OCI-LY3 (cell line): ENCODE measurements around the gene SEMA5A.

Experiments
- H2AFZ ChIP-seq: fragments of 200-600, 300-600 bp; shearing (Covaris generic); 2 replicates; pipeline ENCODE4 v1.6.0; 2014; ENCODE audit warnings: antibody characterized with exemption, low read depth, low read length
- H3K27ac ChIP-seq: fragments of 200-600, 300-600 bp; sonication (generic); 2 replicates; pipeline ENCODE4 v1.5.1; 2014; ENCODE audit warnings: mild to moderate bottlenecking, low read length, moderate library complexity, mixed read lengths
- H3K27me3 ChIP-seq: fragments of 200-600, 300-600 bp; sonication (generic); 2 replicates; pipeline ENCODE4 v1.6.1; 2014; ENCODE audit warnings: low read depth, low read length, mixed read lengths
- H3K36me3 ChIP-seq: fragments of 200-600, 300-600 bp; sonication (generic); replicated peaks from 2 replicates; pipeline ENCODE3; 2014; ENCODE audit warnings: low read depth, low read length, mixed read lengths
- H3K4me1 ChIP-seq: fragments of 300-600, 200-600 bp; sonication (generic); 2 replicates; pipeline ENCODE4 v1.6.1; 2014; ENCODE audit warnings: low read length, mixed read lengths
- H3K4me2 ChIP-seq: fragments of 200-600, 300-600 bp; sonication (generic); 2 replicates; pipeline ENCODE4 v1.6.1; 2014; ENCODE audit warnings: low read length, mixed read lengths
- H3K4me3 ChIP-seq: fragments of 300-600, 200-600 bp; sonication (generic); 2 replicates; pipeline ENCODE4 v1.5.1; 2014; ENCODE audit warnings: antibody characterized with exemption, mild to moderate bottlenecking, low read length, moderate library complexity
- H3K79me2 ChIP-seq: fragments of 300-600, 200-600 bp; shearing (Covaris generic); 2 replicates; pipeline ENCODE4 v1.6.1; 2014; ENCODE audit warnings: mild to moderate bottlenecking, low read length, mixed read lengths
- H3K9ac ChIP-seq: fragments of 300-600, 200-600 bp; shearing (Covaris generic); 2 replicates; pipeline ENCODE4 v1.6.0; 2014; ENCODE audit warnings: mild to moderate bottlenecking, low read length, moderate library complexity
- H3K9me3 ChIP-seq: fragments of 200-600, 300-600 bp; shearing (Covaris generic); 2 replicates; pipeline ENCODE4 v1.6.1; 2014; ENCODE audit warnings: low read length, mixed read lengths; ENCODE audit not compliant: insufficient read depth
- H4K20me1 ChIP-seq: fragments of 200-600, 300-600 bp; sonication (generic); 2 replicates; pipeline ENCODE4 v1.6.1; 2016; ENCODE audit warnings: low read length, mixed read lengths; ENCODE audit not compliant: insufficient read depth
- CTCF ChIP-seq: fragments of 200-600, 300-600 bp; sonication (generic); IDR thresholded peaks from 2 replicates; pipeline ENCODE4 v1.5.1; 2014; ENCODE audit warnings: antibody characterized with exemption, low read length, low read depth
- EZH2phosphoT487 ChIP-seq: fragments of 200-600 bp; shearing (Covaris generic); IDR thresholded peaks from 2 replicates; pipeline ENCODE4 v1.6.1; 2018; ENCODE audit warnings: antibody characterized with exemption, mixed run types, low read depth

Gene SEMA5A

GRCh38 chr5:9374025-9374424 is 171.8 kb downstream of the SEMA5A start:
- H3K27me3 ChIP-seq, result no peaks in the 10 kb centered on the region
- no peak overlapping the region for H3K9ac ChIP-seq
- H3K27ac ChIP-seq, result no peak overlapping the region
- H4K20me1 ChIP-seq, result no peaks in the 10 kb centered on the region
- H3K4me2 ChIP-seq, result no peak overlapping the region
- no peak overlapping the region for H3K4me3 ChIP-seq
- H3K79me2 ChIP-seq, result no peaks in the 10 kb centered on the region
- no peak overlapping the region for H2AFZ ChIP-seq
- H3K36me3 ChIP-seq, result no peaks in the 10 kb centered on the region
- H3K9me3 ChIP-seq, result no peaks in the 10 kb centered on the region
- no peaks in the 10 kb centered on the region for H3K4me1 ChIP-seq
- TF ChIP-seq EZH2phosphoT487 (no peak), CTCF (no peak)

GRCh38 chr5:9373571-9373970 is 172.3 kb downstream of the SEMA5A start:
- Histone ChIP-seq H3K4me1 (no peaks in the 10 kb centered on the region), H2AFZ (no peak overlapping the region), H3K79me2 (no peaks in the 10 kb centered on the region), H3K9ac (no peak overlapping the region), H3K4me3 (no peak overlapping the region), H3K27ac (no peak overlapping the region), H3K27me3 (no peaks in the 10 kb centered on the region), H3K9me3 (no peaks in the 10 kb centered on the region), H3K36me3 (no peaks in the 10 kb centered on the region), H4K20me1 (no peaks in the 10 kb centered on the region), H3K4me2 (no peak overlapping the region)
- TF ChIP-seq EZH2phosphoT487 (no peak), CTCF (no peak)

- Histone ChIP-seq H3K4me2 (no peak overlapping the region), H3K27me3 (no peaks in the 10 kb centered on the region), H3K36me3 (no peaks in the 10 kb centered on the region)
These were observed 175.6 kb downstream of the SEMA5A start for GRCh38 chr5:9370256-9370655.

GRCh38 chr5:9365512-9365911 is 180.4 kb downstream of the SEMA5A start:
- no peak overlapping the region for H3K9ac ChIP-seq
- H3K4me1 ChIP-seq, result no peaks in the 10 kb centered on the region
- no peaks in the 10 kb centered on the region for H3K9me3 ChIP-seq
- H3K36me3 ChIP-seq, result no peaks in the 10 kb centered on the region
- H3K27ac ChIP-seq, result no peak overlapping the region
- no peaks in the 10 kb centered on the region for H3K27me3 ChIP-seq
- H3K4me2 ChIP-seq, result no peak overlapping the region
- H3K79me2 ChIP-seq, result no peaks in the 10 kb centered on the region
- H2AFZ ChIP-seq, result no peak overlapping the region
- no peaks in the 10 kb centered on the region for H4K20me1 ChIP-seq
- H3K4me3 ChIP-seq, result no peak overlapping the region
- TF ChIP-seq EZH2phosphoT487, result no peak
- no peak for TF ChIP-seq CTCF

More at GRCh38 chr5:9370256-9370655, 175.6 kb downstream of the SEMA5A start:
- Histone ChIP-seq H3K4me3 (no peak overlapping the region), H4K20me1 (no peaks in the 10 kb centered on the region), H3K4me1 (no peaks in the 10 kb centered on the region), H2AFZ (no peak overlapping the region), H3K9ac (no peak overlapping the region), H3K27ac (no peak overlapping the region), H3K9me3 (no peaks in the 10 kb centered on the region), H3K79me2 (no peaks in the 10 kb centered on the region)
- TF ChIP-seq EZH2phosphoT487 (no peak), CTCF (no peak)
